ENCODE results near the gene C1orf53.

DNA sequence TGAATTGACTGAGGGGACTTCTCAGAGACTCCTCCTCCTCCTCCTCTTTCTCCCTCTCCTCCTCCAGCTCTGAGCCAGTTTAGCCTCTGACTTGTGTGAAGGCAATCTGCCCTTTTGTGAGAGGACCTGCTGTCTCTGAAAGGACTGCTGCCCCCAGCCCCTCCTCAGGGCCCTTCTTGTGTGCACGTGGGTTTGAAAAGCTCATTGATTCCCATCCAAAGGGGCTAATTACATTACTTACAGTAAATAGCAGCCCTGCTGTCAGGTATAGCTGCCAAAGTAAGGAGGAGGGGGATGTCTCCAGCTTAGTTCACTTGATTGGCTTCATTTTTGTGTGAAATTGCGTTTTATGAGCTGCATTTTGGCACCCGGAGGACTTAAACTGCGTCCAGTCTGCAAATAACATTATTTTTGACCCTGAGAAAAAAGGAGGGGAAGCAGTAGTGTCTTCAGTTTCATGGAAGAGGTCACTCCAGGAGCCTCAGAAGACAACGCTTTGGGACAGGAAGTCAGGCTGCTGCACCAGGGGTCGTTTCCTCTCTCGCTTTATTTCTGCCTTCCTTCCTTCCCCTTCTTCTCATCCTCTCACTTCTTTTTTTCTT lies 12.9 kb downstream of the C1orf53 start:
- TF ChIP-seq, protein P1, sequence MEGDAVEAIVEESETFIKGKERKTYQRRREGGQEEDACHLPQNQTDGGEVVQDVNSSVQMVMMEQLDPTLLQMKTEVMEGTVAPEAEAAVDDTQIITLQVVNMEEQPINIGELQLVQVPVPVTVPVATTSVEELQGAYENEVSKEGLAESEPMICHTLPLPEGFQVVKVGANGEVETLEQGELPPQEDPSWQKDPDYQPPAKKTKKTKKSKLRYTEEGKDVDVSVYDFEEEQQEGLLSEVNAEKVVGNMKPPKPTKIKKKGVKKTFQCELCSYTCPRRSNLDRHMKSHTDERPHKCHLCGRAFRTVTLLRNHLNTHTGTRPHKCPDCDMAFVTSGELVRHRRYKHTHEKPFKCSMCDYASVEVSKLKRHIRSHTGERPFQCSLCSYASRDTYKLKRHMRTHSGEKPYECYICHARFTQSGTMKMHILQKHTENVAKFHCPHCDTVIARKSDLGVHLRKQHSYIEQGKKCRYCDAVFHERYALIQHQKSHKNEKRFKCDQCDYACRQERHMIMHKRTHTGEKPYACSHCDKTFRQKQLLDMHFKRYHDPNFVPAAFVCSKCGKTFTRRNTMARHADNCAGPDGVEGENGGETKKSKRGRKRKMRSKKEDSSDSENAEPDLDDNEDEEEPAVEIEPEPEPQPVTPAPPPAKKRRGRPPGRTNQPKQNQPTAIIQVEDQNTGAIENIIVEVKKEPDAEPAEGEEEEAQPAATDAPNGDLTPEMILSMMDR (IDR thresholded peaks at IDR 0.05) = no peak
- TF ChIP-seq FOXM1 (IDR thresholded peaks at IDR 0.05; ENCODE audit: low read depth) = no peak
- TF ChIP-seq EP300 (IDR thresholded peaks at IDR 0.05; ENCODE audit: borderline replicate concordance in 1 of 2, low read depth in 1 of 2, low read length in 1 of 2) = no peak
- no peak for TF ChIP-seq GATA2 (CRISPR knock-in tag; IDR thresholded peaks at IDR 0.05)
- no peak for TF ChIP-seq EZH2phosphoT487 (IDR thresholded peaks at IDR 0.05; ENCODE audit: borderline replicate concordance, low read depth)
